WTC11 (cell line): ENCODE measurements around the gene FLRT3. TPM values are rescaled to one million over a fixed set of nuclear protein-coding genes. Genes with fewer than 3 reads are reported as not detected.

Experiments used
- ATAC-seq: fragments of 200-7000 bp; cut with Tn5 transposase; 2 replicates; pipeline ENCODE4 v1.10.0; 2021; ENCODE audit warnings: mild to moderate bottlenecking, moderate library complexity
- CTCF ChIA-PET: fragments of 300-600 bp; sonication (Branson Sonifier 250); formaldehyde crosslinking; loops from one replicate; lab custom pipeline; 2021; ENCODE audit warnings: antibody characterized with exemption; lab: Charles Lee
- POLR2A ChIA-PET: fragments of 350-600 bp; sonication (Branson Sonifier 250); formaldehyde crosslinking; loops from one replicate; lab custom pipeline; 2021; ENCODE audit warnings: antibody characterized with exemption; lab: Charles Lee
- DNase-seq: peaks from one replicate; pipeline ENCODE4 v3.0.0; 2021; ENCODE audit warnings: low spot score
- H3K27ac Mint-ChIP-seq: 2 replicates; pipeline ENCODE4 v1.8.0; 2021; ENCODE audit warnings: mixed read lengths
- H3K27me3 Mint-ChIP-seq: 2 replicates; pipeline ENCODE4 v1.8.0; 2021; ENCODE audit warnings: low read depth, mild to moderate bottlenecking, moderate library complexity, mixed read lengths
- H3K36me3 Mint-ChIP-seq: 2 replicates; pipeline ENCODE4 v1.8.0; 2021; ENCODE audit warnings: mixed read lengths
- H3K4me1 Mint-ChIP-seq: 2 replicates; pipeline ENCODE4 v1.8.0; 2022; ENCODE audit warnings: mixed read lengths
- H3K4me3 Mint-ChIP-seq: 2 replicates; pipeline ENCODE4 v1.8.0; 2021; ENCODE audit warnings: mild to moderate bottlenecking, moderate library complexity, mixed read lengths
- H3K9me3 Mint-ChIP-seq: 2 replicates; pipeline ENCODE4 v1.8.0; 2021; ENCODE audit warnings: mixed read lengths
- CREB1 ChIP-seq: sonication (generic); formaldehyde crosslinking; IDR thresholded peaks from 2 replicates; pipeline ENCODE4 v1.8.0; 2023; ENCODE audit warnings: mild to moderate bottlenecking, missing genetic modification reagents
- HMGA2 ChIP-seq: fragments of 250-450 bp; sonication (Bioruptor Pico); IDR thresholded peaks from 2 replicates; pipeline ENCODE4 v1.4.0; 2021; ENCODE audit warnings: mild to moderate bottlenecking, moderate library complexity
- JAZF1 ChIP-seq: fragments of 250-450 bp; sonication (Bioruptor Pico); IDR thresholded peaks from 2 replicates; pipeline ENCODE4 v1.9.0; 2021; ENCODE audit warnings: moderate library complexity, mild to moderate bottlenecking, inconsistent platforms
- KAT7 ChIP-seq: sonication (generic); formaldehyde crosslinking; IDR thresholded peaks from 2 replicates; pipeline ENCODE4 v1.8.1; 2023; ENCODE audit warnings: missing genetic modification reagents, mild to moderate bottlenecking, borderline replicate concordance
- MXD4 ChIP-seq: fragments of 250-450 bp; sonication (Bioruptor Pico); IDR thresholded peaks from 2 replicates; pipeline ENCODE4 v1.8.0; 2021; ENCODE audit warnings: mild to moderate bottlenecking, moderate library complexity, borderline replicate concordance
- OVOL2 ChIP-seq: fragments of 250-450 bp; sonication (Bioruptor Pico); IDR thresholded peaks from 2 replicates; pipeline ENCODE4 v1.9.0; 2021; ENCODE audit warnings: mild to moderate bottlenecking, borderline replicate concordance
- TCF7 ChIP-seq: sonication (generic); formaldehyde crosslinking; IDR thresholded peaks from 2 replicates; pipeline ENCODE4 v1.8.0; 2022; ENCODE audit warnings: mild to moderate bottlenecking, low read depth, missing genetic modification reagents, moderate library complexity
- TEAD4 ChIP-seq: sonication (generic); formaldehyde crosslinking; IDR thresholded peaks from 2 replicates; pipeline ENCODE4 v1.8.0; 2022; ENCODE audit warnings: mild to moderate bottlenecking, missing genetic modification reagents
- total RNA-seq: library from RNA; stranded (reverse); gene quantifications from 3 replicates; pipeline ENCODE4 v1.2.3, GENCODE V29; 2021
- TF ChIP-seq, protein P1 (sequence below): sonication (generic); formaldehyde crosslinking; IDR thresholded peaks from 2 replicates; pipeline ENCODE4 v1.8.0; 2023; ENCODE audit warnings: missing genetic modification reagents, mild to moderate bottlenecking, borderline replicate concordance
- TF ChIP-seq, protein P2 (sequence below): fragments of 250-450 bp; sonication (Bioruptor Pico); IDR thresholded peaks from 2 replicates; pipeline ENCODE4 v1.9.0; 2021; ENCODE audit warnings: mild to moderate bottlenecking
- TF ChIP-seq, protein P3 (sequence below): sonication (generic); formaldehyde crosslinking; IDR thresholded peaks from 2 replicates; pipeline ENCODE4 v1.8.1; 2022; ENCODE audit warnings: mild to moderate bottlenecking, moderate library complexity, missing genetic modification reagents
- TF ChIP-seq, protein P4 (sequence below): sonication (generic); formaldehyde crosslinking; IDR thresholded peaks from 2 replicates; pipeline ENCODE4 v1.8.1; 2023; ENCODE audit warnings: mild to moderate bottlenecking, missing genetic modification reagents
- TF ChIP-seq, protein P5 (sequence below): sonication (generic); formaldehyde crosslinking; IDR thresholded peaks from 2 replicates; pipeline ENCODE4 v1.8.1; 2023; ENCODE audit warnings: mild to moderate bottlenecking, missing genetic modification reagents, borderline replicate concordance

The FLRT3 gene
- total RNA-seq, 1 experiment from 2014 or later: 0.79 TPM

DNA sequence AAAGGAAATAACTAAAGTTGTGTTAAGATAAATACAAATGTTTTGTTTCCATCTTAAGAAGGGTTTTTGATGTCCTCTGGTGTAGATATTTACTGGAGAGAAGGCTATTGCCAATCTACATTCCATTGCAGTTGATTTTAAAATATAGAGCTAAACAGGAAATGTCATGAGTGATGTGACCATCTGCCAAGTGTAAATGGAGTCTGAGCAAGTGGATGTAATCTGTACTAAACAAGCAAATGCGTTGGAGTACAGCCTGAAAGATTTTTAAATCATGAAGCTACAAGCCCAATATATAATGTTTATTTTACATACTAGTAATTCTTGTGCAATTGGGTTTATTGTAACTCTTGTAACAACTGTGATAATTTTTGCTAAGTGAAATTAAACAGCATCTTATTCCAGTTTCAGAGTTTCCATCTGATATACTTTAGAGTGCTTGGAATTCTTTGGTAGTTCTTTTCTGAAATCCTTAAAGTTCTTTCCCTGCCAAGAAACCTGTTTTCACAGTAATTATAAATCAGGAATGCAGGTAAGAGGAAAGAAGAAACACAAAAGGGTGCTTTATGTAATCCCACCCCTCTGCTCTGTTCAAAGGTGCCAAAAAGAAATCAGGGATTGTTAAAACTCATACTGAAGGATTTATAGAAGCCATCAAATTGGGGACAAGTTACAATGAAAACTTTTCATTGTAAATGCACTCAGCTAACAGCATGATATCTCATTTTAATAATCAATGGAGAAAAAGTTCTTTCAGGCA, 47.2 kb upstream of the FLRT3 start (continued):
- TF ChIP-seq, protein P1, sequence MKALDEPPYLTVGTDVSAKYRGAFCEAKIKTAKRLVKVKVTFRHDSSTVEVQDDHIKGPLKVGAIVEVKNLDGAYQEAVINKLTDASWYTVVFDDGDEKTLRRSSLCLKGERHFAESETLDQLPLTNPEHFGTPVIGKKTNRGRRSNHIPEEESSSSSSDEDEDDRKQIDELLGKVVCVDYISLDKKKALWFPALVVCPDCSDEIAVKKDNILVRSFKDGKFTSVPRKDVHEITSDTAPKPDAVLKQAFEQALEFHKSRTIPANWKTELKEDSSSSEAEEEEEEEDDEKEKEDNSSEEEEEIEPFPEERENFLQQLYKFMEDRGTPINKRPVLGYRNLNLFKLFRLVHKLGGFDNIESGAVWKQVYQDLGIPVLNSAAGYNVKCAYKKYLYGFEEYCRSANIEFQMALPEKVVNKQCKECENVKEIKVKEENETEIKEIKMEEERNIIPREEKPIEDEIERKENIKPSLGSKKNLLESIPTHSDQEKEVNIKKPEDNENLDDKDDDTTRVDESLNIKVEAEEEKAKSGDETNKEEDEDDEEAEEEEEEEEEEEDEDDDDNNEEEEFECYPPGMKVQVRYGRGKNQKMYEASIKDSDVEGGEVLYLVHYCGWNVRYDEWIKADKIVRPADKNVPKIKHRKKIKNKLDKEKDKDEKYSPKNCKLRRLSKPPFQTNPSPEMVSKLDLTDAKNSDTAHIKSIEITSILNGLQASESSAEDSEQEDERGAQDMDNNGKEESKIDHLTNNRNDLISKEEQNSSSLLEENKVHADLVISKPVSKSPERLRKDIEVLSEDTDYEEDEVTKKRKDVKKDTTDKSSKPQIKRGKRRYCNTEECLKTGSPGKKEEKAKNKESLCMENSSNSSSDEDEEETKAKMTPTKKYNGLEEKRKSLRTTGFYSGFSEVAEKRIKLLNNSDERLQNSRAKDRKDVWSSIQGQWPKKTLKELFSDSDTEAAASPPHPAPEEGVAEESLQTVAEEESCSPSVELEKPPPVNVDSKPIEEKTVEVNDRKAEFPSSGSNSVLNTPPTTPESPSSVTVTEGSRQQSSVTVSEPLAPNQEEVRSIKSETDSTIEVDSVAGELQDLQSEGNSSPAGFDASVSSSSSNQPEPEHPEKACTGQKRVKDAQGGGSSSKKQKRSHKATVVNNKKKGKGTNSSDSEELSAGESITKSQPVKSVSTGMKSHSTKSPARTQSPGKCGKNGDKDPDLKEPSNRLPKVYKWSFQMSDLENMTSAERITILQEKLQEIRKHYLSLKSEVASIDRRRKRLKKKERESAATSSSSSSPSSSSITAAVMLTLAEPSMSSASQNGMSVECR (CRISPR knock-in tag): no peak
- TF ChIP-seq, protein P2, sequence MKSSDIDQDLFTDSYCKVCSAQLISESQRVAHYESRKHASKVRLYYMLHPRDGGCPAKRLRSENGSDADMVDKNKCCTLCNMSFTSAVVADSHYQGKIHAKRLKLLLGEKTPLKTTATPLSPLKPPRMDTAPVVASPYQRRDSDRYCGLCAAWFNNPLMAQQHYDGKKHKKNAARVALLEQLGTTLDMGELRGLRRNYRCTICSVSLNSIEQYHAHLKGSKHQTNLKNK (CRISPR knock-in tag): no peak
- TF ChIP-seq JAZF1 (CRISPR knock-in tag): no peak
- TF ChIP-seq, protein P3, sequence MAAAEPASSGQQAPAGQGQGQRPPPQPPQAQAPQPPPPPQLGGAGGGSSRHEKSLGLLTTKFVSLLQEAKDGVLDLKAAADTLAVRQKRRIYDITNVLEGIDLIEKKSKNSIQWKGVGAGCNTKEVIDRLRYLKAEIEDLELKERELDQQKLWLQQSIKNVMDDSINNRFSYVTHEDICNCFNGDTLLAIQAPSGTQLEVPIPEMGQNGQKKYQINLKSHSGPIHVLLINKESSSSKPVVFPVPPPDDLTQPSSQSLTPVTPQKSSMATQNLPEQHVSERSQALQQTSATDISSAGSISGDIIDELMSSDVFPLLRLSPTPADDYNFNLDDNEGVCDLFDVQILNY (CRISPR knock-in tag): no peak

DNA sequence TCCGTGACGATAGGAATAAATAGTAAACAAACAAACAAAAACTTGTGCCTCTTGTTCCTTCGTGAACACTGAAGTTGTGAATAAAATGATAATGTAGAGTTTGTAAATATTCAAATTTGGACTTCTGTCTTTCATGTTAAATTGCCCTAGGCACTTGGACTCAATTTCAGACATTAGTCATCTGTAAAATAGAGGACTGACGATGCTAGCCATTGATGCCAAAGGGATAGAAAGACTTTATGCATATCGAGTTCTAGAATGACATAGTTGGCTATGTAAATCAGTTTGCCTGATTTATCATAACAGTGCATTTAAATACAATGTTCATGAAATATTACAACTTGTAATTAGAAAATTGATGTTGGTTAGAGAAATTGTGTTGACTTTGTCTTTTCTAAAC, 45.9 kb upstream of the FLRT3 start:
- ChIA-PET CTCF (no interaction called here), POLR2A (interaction anchor here (0.6 kb wide), 1 partner anchor 11 kb away, joined by 3 read pairs; no protein-coding TSS in a partner anchor)
- DNase-seq (no peak), ATAC-seq (no peak)
- no peak overlapping the region for H3K27ac Mint-ChIP-seq
- H3K4me1 Mint-ChIP-seq: peaks cover 21% of the 10 kb centered on the region
- peaks cover 5% of the 10 kb centered on the region; the same call in 1 of the 2 replicates for H3K36me3 Mint-ChIP-seq
- H3K9me3 Mint-ChIP-seq: peaks cover 4% of the 10 kb centered on the region
- TF ChIP-seq TEAD4 (CRISPR knock-in tag): no peak
- TF ChIP-seq CREB1 (CRISPR knock-in tag): no peak
- H3K4me3 Mint-ChIP-seq: no peak overlapping the region
- H3K27me3 Mint-ChIP-seq: no peaks in the 10 kb centered on the region

DNA sequence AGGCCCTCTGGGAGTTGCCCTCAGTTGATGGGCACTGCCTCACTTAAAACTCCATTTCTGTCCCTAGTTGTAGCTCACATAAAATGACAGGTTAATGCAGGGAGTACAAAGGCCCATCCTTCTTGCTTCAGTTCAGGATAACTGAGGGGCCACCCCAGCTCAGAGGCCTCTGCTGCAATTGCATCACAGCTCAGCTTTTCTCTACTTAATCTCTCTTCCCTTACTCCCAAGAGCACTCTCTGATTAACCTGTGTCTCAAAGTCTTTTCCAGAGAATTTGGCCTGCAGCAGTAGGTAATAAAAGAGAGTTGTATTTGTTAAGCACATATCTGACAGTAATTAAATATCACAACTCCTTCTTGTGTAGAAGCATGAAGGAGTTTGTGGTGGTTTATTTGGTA, 40.9 kb upstream of the FLRT3 start:
- POLR2A ChIA-PET: no interaction called here
- no peak overlapping the region for H3K27ac Mint-ChIP-seq
- H3K4me3 Mint-ChIP-seq: no peak overlapping the region
- H3K9me3 Mint-ChIP-seq: no peaks in the 10 kb centered on the region
- no peak for TF ChIP-seq OVOL2 (CRISPR knock-in tag)
- TF ChIP-seq, protein P4, sequence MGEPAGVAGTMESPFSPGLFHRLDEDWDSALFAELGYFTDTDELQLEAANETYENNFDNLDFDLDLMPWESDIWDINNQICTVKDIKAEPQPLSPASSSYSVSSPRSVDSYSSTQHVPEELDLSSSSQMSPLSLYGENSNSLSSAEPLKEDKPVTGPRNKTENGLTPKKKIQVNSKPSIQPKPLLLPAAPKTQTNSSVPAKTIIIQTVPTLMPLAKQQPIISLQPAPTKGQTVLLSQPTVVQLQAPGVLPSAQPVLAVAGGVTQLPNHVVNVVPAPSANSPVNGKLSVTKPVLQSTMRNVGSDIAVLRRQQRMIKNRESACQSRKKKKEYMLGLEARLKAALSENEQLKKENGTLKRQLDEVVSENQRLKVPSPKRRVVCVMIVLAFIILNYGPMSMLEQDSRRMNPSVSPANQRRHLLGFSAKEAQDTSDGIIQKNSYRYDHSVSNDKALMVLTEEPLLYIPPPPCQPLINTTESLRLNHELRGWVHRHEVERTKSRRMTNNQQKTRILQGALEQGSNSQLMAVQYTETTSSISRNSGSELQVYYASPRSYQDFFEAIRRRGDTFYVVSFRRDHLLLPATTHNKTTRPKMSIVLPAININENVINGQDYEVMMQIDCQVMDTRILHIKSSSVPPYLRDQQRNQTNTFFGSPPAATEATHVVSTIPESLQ (CRISPR knock-in tag): no peak
- no peak for TF ChIP-seq MXD4 (CRISPR knock-in tag)
- TF ChIP-seq, protein P5, sequence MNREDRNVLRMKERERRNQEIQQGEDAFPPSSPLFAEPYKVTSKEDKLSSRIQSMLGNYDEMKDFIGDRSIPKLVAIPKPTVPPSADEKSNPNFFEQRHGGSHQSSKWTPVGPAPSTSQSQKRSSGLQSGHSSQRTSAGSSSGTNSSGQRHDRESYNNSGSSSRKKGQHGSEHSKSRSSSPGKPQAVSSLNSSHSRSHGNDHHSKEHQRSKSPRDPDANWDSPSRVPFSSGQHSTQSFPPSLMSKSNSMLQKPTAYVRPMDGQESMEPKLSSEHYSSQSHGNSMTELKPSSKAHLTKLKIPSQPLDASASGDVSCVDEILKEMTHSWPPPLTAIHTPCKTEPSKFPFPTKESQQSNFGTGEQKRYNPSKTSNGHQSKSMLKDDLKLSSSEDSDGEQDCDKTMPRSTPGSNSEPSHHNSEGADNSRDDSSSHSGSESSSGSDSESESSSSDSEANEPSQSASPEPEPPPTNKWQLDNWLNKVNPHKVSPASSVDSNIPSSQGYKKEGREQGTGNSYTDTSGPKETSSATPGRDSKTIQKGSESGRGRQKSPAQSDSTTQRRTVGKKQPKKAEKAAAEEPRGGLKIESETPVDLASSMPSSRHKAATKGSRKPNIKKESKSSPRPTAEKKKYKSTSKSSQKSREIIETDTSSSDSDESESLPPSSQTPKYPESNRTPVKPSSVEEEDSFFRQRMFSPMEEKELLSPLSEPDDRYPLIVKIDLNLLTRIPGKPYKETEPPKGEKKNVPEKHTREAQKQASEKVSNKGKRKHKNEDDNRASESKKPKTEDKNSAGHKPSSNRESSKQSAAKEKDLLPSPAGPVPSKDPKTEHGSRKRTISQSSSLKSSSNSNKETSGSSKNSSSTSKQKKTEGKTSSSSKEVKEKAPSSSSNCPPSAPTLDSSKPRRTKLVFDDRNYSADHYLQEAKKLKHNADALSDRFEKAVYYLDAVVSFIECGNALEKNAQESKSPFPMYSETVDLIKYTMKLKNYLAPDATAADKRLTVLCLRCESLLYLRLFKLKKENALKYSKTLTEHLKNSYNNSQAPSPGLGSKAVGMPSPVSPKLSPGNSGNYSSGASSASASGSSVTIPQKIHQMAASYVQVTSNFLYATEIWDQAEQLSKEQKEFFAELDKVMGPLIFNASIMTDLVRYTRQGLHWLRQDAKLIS: no peak
- TF ChIP-seq KAT7 (CRISPR knock-in tag): no peak
- no peak for TF ChIP-seq TCF7 (CRISPR knock-in tag)
- TF ChIP-seq, protein P1 (CRISPR knock-in tag): no peak
- no peak for TF ChIP-seq HMGA2 (CRISPR knock-in tag)
- TF ChIP-seq, all 79 proteins: peak for 0
- Mint-ChIP-seq H3K4me1 (peaks cover 27% of the 10 kb centered on the region), H3K36me3 (no peaks in the 10 kb centered on the region), H3K27me3 (no peaks in the 10 kb centered on the region)
- CTCF ChIA-PET: interaction anchor here (0.8 kb wide), 1 partner anchor 41 kb away, joined by 3 read pairs; the partner anchor contains the start of gene FLRT3
- ATAC-seq: no peak
- no peak for DNase-seq
